ENCODE results near the gene GNAZ. TPM values are rescaled to one million over a fixed set of nuclear protein-coding genes. Genes with fewer than 3 reads are reported as not detected.

The GNAZ gene
- total and polyA plus RNA-seq, 2 experiments from 2014 or later: 0.24 to 0.65 TPM

- Histone ChIP-seq H3K79me2 (ENCODE audit: insufficient read depth) (no peaks in the 10 kb centered on the region), H3F3A (ENCODE audit: insufficient read depth) (no peaks in the 10 kb centered on the region), H3K27me3 (replicated peaks; ENCODE audit: insufficient read depth) (no peaks in the 10 kb centered on the region), H3K4me2 (ENCODE audit: unreplicated experiment) (no peak overlapping the region), H2AFZ (no peak overlapping the region), H3K9ac (no peak overlapping the region), H3K27ac (no peak overlapping the region), H3K9me2 (ENCODE audit: insufficient read depth) (no peaks in the 10 kb centered on the region), H3K4me1 (ENCODE audit: insufficient read depth) (no peaks in the 10 kb centered on the region), H3K36me3 (ENCODE audit: low read depth) (no peaks in the 10 kb centered on the region), H3K4me3 (no peak overlapping the region), H3K9me3 (ENCODE audit: low read depth) (no peaks in the 10 kb centered on the region), H4K20me1 (ENCODE audit: insufficient read depth) (no peaks in the 10 kb centered on the region)
- no peak for DNase-seq
- in situ Hi-C loops (cut with MboI): no loop called here
- TF ChIP-seq EZH2phosphoT487 (IDR thresholded peaks at IDR 0.05; ENCODE audit: insufficient read depth, low read depth) (no peak), EZH2 (IDR thresholded peaks at IDR 0.05; ENCODE audit: insufficient read depth, poor library complexity, severe bottlenecking) (no peak)
- 92 to 93% methylated on average over 4 of the region's 4 CpGs for WGBS, 2 experiments (ENCODE audit: low coverage in 1 of 2, low lambda C conversion rate in 2 of 2, missing lambda C conversion rate in 2 of 2)
Observed at GRCh38 chr22:23106344-23106743, 36.0 kb downstream of the GNAZ start.

DNA sequence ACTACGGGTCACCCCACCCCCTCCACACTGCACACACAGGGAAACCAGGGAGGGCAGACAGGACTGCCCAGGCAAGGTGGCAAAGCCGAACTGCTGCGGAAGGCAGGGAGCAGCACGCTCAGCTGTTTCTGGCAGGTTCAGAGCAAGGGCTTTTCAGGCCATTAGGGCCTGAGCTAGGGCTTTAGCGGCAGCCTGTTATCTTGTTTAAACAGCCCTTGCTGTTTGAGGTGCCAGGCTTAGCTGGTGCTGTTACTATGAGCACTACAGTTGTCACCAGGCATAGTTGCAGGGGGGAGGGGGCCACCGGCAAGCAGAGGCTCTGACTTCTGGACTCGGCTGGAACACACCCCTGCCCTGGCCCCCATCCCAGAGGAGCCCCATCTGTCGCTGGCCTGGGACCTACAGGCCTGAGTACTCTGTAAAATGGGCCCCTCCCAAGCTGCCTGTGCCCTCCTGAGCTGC, 36.6 kb downstream of the GNAZ start:
- Histone ChIP-seq H3F3A (ENCODE audit: insufficient read depth) (no peaks in the 10 kb centered on the region), H2AFZ (no peak overlapping the region), H3K4me3 (no peak overlapping the region), H3K9ac (no peak overlapping the region), H3K36me3 (ENCODE audit: low read depth) (no peaks in the 10 kb centered on the region), H3K4me1 (ENCODE audit: insufficient read depth) (no peaks in the 10 kb centered on the region), H3K27me3 (replicated peaks; ENCODE audit: insufficient read depth) (no peaks in the 10 kb centered on the region), H3K9me2 (ENCODE audit: insufficient read depth) (no peaks in the 10 kb centered on the region), H3K79me2 (ENCODE audit: insufficient read depth) (no peaks in the 10 kb centered on the region), H3K27ac (no peak overlapping the region), H3K9me3 (ENCODE audit: low read depth) (no peaks in the 10 kb centered on the region), H3K4me2 (ENCODE audit: unreplicated experiment) (no peak overlapping the region), H4K20me1 (ENCODE audit: insufficient read depth) (no peaks in the 10 kb centered on the region)
- no peak for TF ChIP-seq EZH2phosphoT487 (IDR thresholded peaks at IDR 0.05; ENCODE audit: insufficient read depth, low read depth)
- TF ChIP-seq EZH2 (IDR thresholded peaks at IDR 0.05; ENCODE audit: insufficient read depth, poor library complexity, severe bottlenecking): no peak
- DNase-seq: no peak
- in situ Hi-C loops (cut with MboI): no loop called here
- 58 to 66% methylated on average over 8 of the region's 8 CpGs for WGBS, 2 experiments (ENCODE audit: low coverage in 1 of 2, low lambda C conversion rate in 2 of 2, missing lambda C conversion rate in 2 of 2)

GRCh38 chr22:23107487-23108248, 37.3 kb downstream of the GNAZ start:
- Histone ChIP-seq H3K27ac (no peak overlapping the region), H2AFZ (no peak overlapping the region), H3K4me3 (no peak overlapping the region), H3K9me3 (ENCODE audit: low read depth) (no peaks in the 10 kb centered on the region), H3K36me3 (ENCODE audit: low read depth) (no peaks in the 10 kb centered on the region), H3K9me2 (ENCODE audit: insufficient read depth) (no peaks in the 10 kb centered on the region), H3K79me2 (ENCODE audit: insufficient read depth) (no peaks in the 10 kb centered on the region), H3K4me2 (ENCODE audit: unreplicated experiment) (no peak overlapping the region), H3K4me1 (ENCODE audit: insufficient read depth) (no peaks in the 10 kb centered on the region), H3K27me3 (replicated peaks; ENCODE audit: insufficient read depth) (no peaks in the 10 kb centered on the region), H4K20me1 (ENCODE audit: insufficient read depth) (no peaks in the 10 kb centered on the region), H3F3A (ENCODE audit: insufficient read depth) (no peaks in the 10 kb centered on the region), H3K9ac (no peak overlapping the region)
- TF ChIP-seq EZH2 (IDR thresholded peaks at IDR 0.05; ENCODE audit: insufficient read depth, poor library complexity, severe bottlenecking) (no peak), EZH2phosphoT487 (IDR thresholded peaks at IDR 0.05; ENCODE audit: insufficient read depth, low read depth) (no peak)
- in situ Hi-C loops (cut with MboI): no loop called here
- DNase-seq: no peak
- WGBS, 2 experiments (ENCODE audit: low coverage in 1 of 2, low lambda C conversion rate in 2 of 2, missing lambda C conversion rate in 2 of 2): 78 to 83% methylated on average over 16 to 17 of the region's 17 CpGs

- Histone ChIP-seq H3K79me2 (ENCODE audit: insufficient read depth) (no peaks in the 10 kb centered on the region), H3K4me2 (ENCODE audit: unreplicated experiment) (no peak overlapping the region), H3K4me3 (no peak overlapping the region), H3K27me3 (replicated peaks; ENCODE audit: insufficient read depth) (no peaks in the 10 kb centered on the region), H3K4me1 (ENCODE audit: insufficient read depth) (no peaks in the 10 kb centered on the region), H4K20me1 (ENCODE audit: insufficient read depth) (no peaks in the 10 kb centered on the region), H3K9me2 (ENCODE audit: insufficient read depth) (no peaks in the 10 kb centered on the region), H3K9ac (no peak overlapping the region), H3K36me3 (ENCODE audit: low read depth) (no peaks in the 10 kb centered on the region), H3K9me3 (ENCODE audit: low read depth) (no peaks in the 10 kb centered on the region), H3K27ac (no peak overlapping the region), H3F3A (ENCODE audit: insufficient read depth) (no peaks in the 10 kb centered on the region), H2AFZ (no peak overlapping the region)
- in situ Hi-C loops (cut with MboI): no loop called here
- DNase-seq: no peak
- TF ChIP-seq EZH2phosphoT487 (IDR thresholded peaks at IDR 0.05; ENCODE audit: insufficient read depth, low read depth) (no peak), EZH2 (IDR thresholded peaks at IDR 0.05; ENCODE audit: insufficient read depth, poor library complexity, severe bottlenecking) (no peak)
- WGBS, 2 experiments (ENCODE audit: low coverage in 1 of 2, low lambda C conversion rate in 2 of 2, missing lambda C conversion rate in 2 of 2): 64 to 85% methylated on average over 7 of the region's 7 CpGs
Observed at GRCh38 chr22:23108249-23109078, 38.1 kb downstream of the GNAZ start.
